GM12874 (cell line): ENCODE data around the gene DIP2C.

ENCODE experiments used
- TF ChIP-seq, protein P1 (sequence below): IDR thresholded peaks from 2 replicates; pipeline ENCODE4 v1.5.1; 2011; ENCODE audit warnings: low read depth, mild to moderate bottlenecking, control low read depth, low read length, moderate library complexity; ENCODE audit not compliant: insufficient read depth

The DIP2C gene

GRCh38 chr10:672203-672602, 17.3 kb downstream of the DIP2C start:
- TF ChIP-seq, protein P1, sequence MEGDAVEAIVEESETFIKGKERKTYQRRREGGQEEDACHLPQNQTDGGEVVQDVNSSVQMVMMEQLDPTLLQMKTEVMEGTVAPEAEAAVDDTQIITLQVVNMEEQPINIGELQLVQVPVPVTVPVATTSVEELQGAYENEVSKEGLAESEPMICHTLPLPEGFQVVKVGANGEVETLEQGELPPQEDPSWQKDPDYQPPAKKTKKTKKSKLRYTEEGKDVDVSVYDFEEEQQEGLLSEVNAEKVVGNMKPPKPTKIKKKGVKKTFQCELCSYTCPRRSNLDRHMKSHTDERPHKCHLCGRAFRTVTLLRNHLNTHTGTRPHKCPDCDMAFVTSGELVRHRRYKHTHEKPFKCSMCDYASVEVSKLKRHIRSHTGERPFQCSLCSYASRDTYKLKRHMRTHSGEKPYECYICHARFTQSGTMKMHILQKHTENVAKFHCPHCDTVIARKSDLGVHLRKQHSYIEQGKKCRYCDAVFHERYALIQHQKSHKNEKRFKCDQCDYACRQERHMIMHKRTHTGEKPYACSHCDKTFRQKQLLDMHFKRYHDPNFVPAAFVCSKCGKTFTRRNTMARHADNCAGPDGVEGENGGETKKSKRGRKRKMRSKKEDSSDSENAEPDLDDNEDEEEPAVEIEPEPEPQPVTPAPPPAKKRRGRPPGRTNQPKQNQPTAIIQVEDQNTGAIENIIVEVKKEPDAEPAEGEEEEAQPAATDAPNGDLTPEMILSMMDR: no peak

DNA sequence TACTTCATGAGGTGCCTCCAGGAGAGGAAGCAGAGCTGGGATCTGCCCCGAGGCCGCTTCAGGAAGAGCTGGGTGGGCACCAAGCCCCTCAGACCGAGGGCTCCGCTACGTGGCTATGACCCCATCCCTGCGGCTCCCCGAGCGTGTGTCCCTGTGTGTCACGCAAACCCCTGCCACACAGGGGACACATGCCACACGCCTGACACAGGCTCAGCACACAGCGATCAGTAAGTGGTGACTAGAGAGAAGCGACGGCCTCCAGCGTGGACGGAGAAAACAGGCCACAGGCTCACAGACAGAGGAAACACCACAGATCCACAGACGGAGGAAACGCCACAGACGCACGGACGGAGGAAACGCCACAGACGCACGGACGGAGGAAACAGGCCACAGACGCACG, 18.5 kb downstream of the DIP2C start:
- TF ChIP-seq, protein P1: no peak

DNA sequence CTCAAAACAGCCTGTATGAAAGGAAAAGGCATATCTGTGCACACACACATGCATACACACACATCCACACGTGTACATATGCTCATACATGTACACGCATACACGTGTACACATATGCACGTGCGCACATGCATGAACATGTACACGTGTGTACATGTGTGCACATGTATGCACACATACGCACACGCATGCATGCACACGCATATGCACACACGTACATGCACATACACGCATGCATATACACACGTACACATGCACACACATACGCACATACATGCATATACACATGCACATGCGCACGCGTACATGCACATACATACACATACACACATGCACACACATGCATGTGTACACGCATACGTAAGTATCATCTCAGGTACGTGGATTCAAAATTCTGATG, 19.4 kb downstream of the DIP2C start:
- TF ChIP-seq, protein P1: no peak

DNA sequence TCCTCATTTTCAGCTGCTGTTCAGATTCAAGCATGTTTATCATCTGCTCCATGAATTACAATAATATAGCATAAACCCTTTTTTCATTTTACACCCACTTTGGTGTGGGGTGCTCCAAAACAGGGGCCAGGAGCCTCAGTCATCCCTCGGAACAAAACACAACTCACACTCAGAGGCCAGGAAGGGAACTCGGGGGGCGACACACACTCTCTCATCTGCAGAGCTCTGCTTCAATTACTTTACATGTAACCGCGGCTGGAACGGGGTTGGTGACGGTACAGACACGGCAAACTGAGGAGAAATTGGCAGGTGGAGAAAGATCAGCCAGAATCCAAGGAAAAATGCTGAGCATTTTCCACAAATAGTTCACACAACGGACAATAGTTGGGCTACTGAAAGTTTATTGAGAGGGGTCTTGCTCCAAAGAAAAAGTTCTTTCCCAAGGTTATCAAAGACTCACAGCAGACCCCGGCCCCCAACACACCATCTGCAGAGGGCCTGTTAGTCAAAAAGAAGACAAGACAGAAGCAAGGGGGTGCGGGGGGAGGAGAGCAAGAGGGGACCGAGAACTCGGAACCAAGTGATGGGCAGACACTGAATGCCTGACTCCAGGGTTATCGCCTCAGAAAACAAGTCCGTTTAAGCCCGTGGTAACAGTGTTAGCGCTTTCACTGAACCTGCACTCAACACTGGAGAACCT, 20.5 kb downstream of the DIP2C start:
- TF ChIP-seq, protein P1: no peak

GRCh38 chr10:667602-668143, 21.8 kb downstream of the DIP2C start:
- TF ChIP-seq, protein P1: no peak

- TF ChIP-seq, protein P1: no peak
Observed at GRCh38 chr10:667096-667495, 22.4 kb downstream of the DIP2C start.

DNA sequence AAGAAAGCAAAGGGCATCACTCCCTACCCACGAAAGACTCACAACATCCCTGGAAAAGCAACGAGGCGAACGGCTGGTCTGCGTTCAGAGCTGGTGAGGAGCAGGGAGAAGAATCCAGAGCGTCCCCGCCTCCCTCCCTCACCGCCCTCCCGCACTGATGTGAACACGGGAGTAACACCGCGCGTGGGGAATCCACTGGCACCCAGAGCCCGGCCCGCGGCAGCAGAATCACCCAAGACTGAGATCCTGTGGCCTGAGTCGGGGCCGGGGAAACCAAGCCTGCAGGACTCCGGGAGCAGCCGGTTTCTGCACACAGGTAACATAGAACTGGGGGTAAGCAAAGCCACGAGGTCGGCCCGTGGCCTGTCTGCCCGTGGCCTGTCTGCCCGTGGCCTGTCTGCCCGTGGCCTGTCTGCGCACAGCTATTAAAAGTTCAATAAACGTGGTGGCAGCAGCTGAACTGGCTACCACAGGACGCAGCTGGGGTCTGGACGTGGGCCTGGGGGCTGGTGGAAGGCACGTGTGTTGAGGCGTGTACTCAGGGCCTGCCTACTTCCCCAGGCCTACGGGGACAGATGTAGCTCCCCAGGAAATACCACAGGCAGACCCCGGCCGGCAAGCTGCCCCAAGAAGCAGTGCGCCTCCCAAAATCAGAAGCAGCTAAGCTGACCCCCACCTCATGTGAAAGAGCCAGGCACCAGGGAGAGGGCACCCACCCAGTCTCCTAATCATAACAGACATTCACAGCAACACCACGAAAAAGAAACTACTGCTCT, 23.0 kb downstream of the DIP2C start:
- TF ChIP-seq, protein P1: no peak
